Thyroid gland (tissue), 4 donors: ENCODE measurements around the gene HERPUD1. TPM values are rescaled to one million over a fixed set of nuclear protein-coding genes. Genes with fewer than 3 reads are reported as not detected.

Experiments used
- DNase-seq, 2 donors: peaks; one replicate each; pipeline ENCODE4 v3.0.0-alpha.2; 2019
- H3K27ac ChIP-seq, 3 donors: fragments of 200-600 bp; sonication (generic); 1 replicate in 2 of 3; 2 replicates in 1 of 3; pipeline ENCODE4 v1.5.1; 2016 to 2019; ENCODE audit warnings: mild to moderate bottlenecking in 1 of 3, moderate library complexity in 1 of 3
- H3K27me3 ChIP-seq: fragments of 200-600 bp; sonication (generic); one replicate; pipeline ENCODE4 v1.5.1; 2019
- H3K36me3 ChIP-seq, 2 donors: fragments of 200-600 bp; sonication (generic); one replicate each; pipeline ENCODE4 v1.5.1; 2016 to 2019
- H3K4me1 ChIP-seq, 2 donors: fragments of 200-600 bp; sonication (generic); one replicate each; pipeline ENCODE4 v1.5.1; 2017 to 2019
- H3K4me3 ChIP-seq, 3 donors: fragments of 200-600 bp; sonication (generic); replicated peaks in 1 of 3; 1 replicate in 2 of 3; 2 replicates in 1 of 3; pipeline ENCODE4 v1.5.1; 2016; ENCODE audit warnings: mild to moderate bottlenecking in 1 of 3
- H3K9me3 ChIP-seq: fragments of 200-600 bp; sonication (generic); one replicate; pipeline ENCODE4 v1.5.1; 2017
- CTCF ChIP-seq, 6 experiments: fragments of 200-600 bp in 3 of 6; fragments of 450-650 bp in 3 of 6; sonication (generic) in 3 of 6; IDR thresholded peaks; one replicate each; pipeline ENCODE4 v1.5.1; 2016 to 2019; ENCODE audit warnings: antibody characterized with exemption in 6 of 6, mild to moderate bottlenecking in 2 of 6, inconsistent platforms in 1 of 6, moderate library complexity in 1 of 6
- POLR2A ChIP-seq, 2 donors: fragments of 450-650 bp; IDR thresholded peaks; one replicate each; pipeline ENCODE4 v1.6.1; 2017; ENCODE audit warnings: antibody characterized with exemption in 2 of 2, mild to moderate bottlenecking in 2 of 2, moderate library complexity in 1 of 2
- WGBS, 2 donors: methylation state at CpG; one replicate each; pipeline ENCODE4 v1.1.5; 2017; 5-methylcytosine and 5-hydroxymethylcytosine counted together
- intact Hi-C: fragments of 100-400 bp; cut with DNase I; formaldehyde crosslinking; loops from one replicate; pipeline ENCODE4 v1.15.1; 2023
- total RNA-seq, 4 donors: library from RNA; depleted of rRNA; stranded (reverse); fragments of >200 nt; gene quantifications; one replicate each; pipeline ENCODE4 v1.2.3, GENCODE V29; 2016

The HERPUD1 gene
- total RNA-seq, 4 donors from 2014 or later = 212 to 659 (median 321) TPM

GRCh38 chr16:56977823-56978430 lies 46.0 kb downstream of the HERPUD1 start:
- Histone ChIP-seq H3K9me3 (no peaks in the 10 kb centered on the region), H3K27ac (no peak overlapping the region), H3K36me3 (no peaks in the 10 kb centered on the region), H3K4me1 (no peaks in the 10 kb centered on the region), H3K4me3 (no peak overlapping the region), H3K27me3 (no peaks in the 10 kb centered on the region)
- 87 to 91% methylated on average over 11 of the region's 11 CpGs for WGBS, 2 donors
- intact Hi-C loops = no loop called here
- DNase-seq = no peak
- TF ChIP-seq CTCF (IDR thresholded peaks at IDR 0.05) (no peak), POLR2A (IDR thresholded peaks at IDR 0.05) (no peak)

GRCh38 chr16:56980201-56980535 lies 48.2 kb downstream of the HERPUD1 start:
- TF ChIP-seq CTCF (IDR thresholded peaks at IDR 0.05) (no peak), POLR2A (IDR thresholded peaks at IDR 0.05) (no peak)
- Histone ChIP-seq H3K27ac (no peak overlapping the region), H3K36me3 (no peaks in the 10 kb centered on the region), H3K27me3 (no peaks in the 10 kb centered on the region), H3K9me3 (no peaks in the 10 kb centered on the region), H3K4me1 (peaks cover 0 to 5% of the 10 kb centered on the region in 2 donors), H3K4me3 (no peak overlapping the region)
- intact Hi-C loops = no loop called here
- DNase-seq = no peak
- 89 to 91% methylated on average over 4 of the region's 4 CpGs for WGBS, 2 donors

GRCh38 chr16:56980792-56981724 lies 49.1 kb downstream of the HERPUD1 start:
- Histone ChIP-seq H3K4me3 (no peak overlapping the region), H3K4me1 (peaks cover 0 to 14% of the 10 kb centered on the region in 2 donors), H3K9me3 (no peaks in the 10 kb centered on the region), H3K27me3 (no peaks in the 10 kb centered on the region), H3K36me3 (no peaks in the 10 kb centered on the region), H3K27ac (no peak overlapping the region)
- no peak for TF ChIP-seq CTCF (IDR thresholded peaks at IDR 0.05)
- no peak for TF ChIP-seq POLR2A (IDR thresholded peaks at IDR 0.05)
- DNase-seq = no peak
- WGBS, 2 donors = 77 to 80% methylated on average over 16 of the region's 16 CpGs
- intact Hi-C loops = no loop called here

GRCh38 chr16:56981729-56982271 lies 49.9 kb downstream of the HERPUD1 start:
- intact Hi-C loops = no loop called here
- Histone ChIP-seq H3K9me3 (no peaks in the 10 kb centered on the region), H3K36me3 (no peaks in the 10 kb centered on the region), H3K27ac (no peak overlapping the region), H3K4me1 (peaks cover 0 to 19% of the 10 kb centered on the region in 2 donors), H3K27me3 (no peaks in the 10 kb centered on the region), H3K4me3 (no peak overlapping the region)
- no peak for DNase-seq
- WGBS, 2 donors = 89 to 90% methylated on average over 12 of the region's 12 CpGs
- TF ChIP-seq CTCF (IDR thresholded peaks at IDR 0.05) (no peak), POLR2A (IDR thresholded peaks at IDR 0.05) (no peak)

GRCh38 chr16:56982695-56983094 lies 50.8 kb downstream of the HERPUD1 start:
- H3K27me3 ChIP-seq = no peaks in the 10 kb centered on the region
- intact Hi-C loops = no loop called here
- no peak for DNase-seq
- no peaks in the 10 kb centered on the region for H3K36me3 ChIP-seq
- no peak overlapping the region for H3K4me3 ChIP-seq
- no peaks in the 10 kb centered on the region for H3K9me3 ChIP-seq
- WGBS, 2 donors = 81 to 96% methylated on average over 2 of the region's 2 CpGs
- no peak for TF ChIP-seq CTCF (IDR thresholded peaks at IDR 0.05)
- no peak for TF ChIP-seq POLR2A (IDR thresholded peaks at IDR 0.05)
- peaks cover 0 to 19% of the 10 kb centered on the region in 2 donors for H3K4me1 ChIP-seq
- no peak overlapping the region for H3K27ac ChIP-seq
